Limb (tissue), 2 donors: ENCODE results near the gene NR4A3.
"Not testable (repeated sequence)": the region's sequence is repeated elsewhere in the genome, so short reads cannot be mapped to it uniquely, and the experiment has no call there.

ENCODE experiments used
- DNase-seq, 2 donors: peaks; one replicate each; pipeline ENCODE4 v3.0.0-alpha.2; 2016; ENCODE audit errors: extremely low spot score in 2 of 2

The NR4A3 gene

DNA sequence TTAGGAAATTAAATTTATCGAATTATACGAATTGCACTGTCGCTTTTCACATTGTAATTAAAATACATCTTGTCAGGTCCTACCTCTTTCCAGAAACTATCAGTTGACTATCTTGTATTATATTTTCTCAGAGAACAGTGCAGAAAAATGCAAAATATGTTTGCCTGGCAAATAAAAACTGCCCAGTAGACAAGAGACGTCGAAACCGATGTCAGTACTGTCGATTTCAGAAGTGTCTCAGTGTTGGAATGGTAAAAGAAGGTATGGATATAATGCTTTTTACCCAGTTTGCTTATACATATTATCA lies 10.8 kb downstream of the NR4A3 start:
- DNase-seq = no peak

- no peak for DNase-seq
Observed at GRCh38 chr9:99833735-99834134, 12.1 kb downstream of the NR4A3 start.

DNA sequence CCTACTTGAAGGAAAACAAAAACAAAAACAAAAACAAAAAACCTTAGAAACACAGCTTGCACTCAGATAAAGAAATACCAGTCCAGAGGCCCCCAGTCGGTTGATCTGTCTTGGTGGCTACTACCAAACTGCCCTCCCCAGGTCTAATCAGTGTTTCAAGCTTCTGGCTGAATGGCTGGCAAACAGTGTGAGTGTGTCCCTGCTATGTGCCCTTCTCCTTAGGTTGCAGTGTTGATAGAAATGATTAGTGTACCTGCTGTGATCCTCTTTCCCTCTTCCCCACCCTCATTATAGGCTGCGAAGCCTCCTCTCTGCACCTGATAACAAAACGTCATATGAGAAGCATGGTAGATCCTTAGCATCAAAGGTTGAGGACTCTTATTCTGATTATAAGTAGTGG lies 12.8 kb downstream of the NR4A3 start:
- no peak for DNase-seq

GRCh38 chr9:99835142-99835541 lies 13.5 kb downstream of the NR4A3 start:
- DNase-seq = no peak

DNA sequence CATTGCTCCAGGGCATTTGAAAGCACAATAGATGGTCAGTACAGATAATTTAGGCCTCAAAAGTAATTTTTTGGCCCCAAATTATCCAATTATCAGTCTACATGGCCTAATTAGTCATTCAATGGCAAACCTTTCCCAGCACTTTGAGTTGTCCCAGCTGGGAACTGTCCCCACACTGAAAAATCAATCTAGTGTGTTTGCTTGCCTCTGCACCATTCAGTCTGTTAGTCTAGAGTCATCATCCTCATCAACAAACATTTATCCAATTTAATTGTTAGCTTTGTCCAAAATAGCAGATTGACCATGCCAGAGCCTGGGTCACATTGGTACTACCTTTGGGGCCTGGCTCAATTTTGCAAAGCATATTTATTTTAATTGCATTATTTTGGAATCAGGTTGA lies 13.9 kb downstream of the NR4A3 start:
- DNase-seq = no peak

GRCh38 chr9:99840072-99840471 lies 18.4 kb downstream of the NR4A3 start:
- no peak for DNase-seq

- no peak for DNase-seq
Observed at GRCh38 chr9:99845063-99845462, 23.4 kb downstream of the NR4A3 start.

DNA sequence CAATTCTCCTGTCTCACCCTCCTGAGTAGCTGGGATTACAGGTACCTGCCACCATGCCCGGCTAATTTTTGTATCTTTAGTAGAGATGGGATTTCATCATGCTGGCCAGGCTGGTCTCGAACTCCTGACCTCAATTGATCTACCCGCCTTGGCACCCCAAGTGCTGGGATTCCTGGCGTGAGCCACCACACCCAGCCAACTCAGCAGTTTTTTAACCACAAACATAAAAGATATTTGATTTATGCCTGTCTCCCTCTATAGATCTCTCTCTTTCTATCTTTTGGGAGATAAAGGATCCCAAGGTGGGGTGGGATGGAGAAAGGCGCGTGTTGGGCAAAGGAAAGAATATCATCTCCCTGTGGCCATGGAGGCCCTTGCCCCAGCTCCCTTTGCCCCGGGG lies 26.8 kb downstream of the NR4A3 start:
- DNase-seq = no peak

DNA sequence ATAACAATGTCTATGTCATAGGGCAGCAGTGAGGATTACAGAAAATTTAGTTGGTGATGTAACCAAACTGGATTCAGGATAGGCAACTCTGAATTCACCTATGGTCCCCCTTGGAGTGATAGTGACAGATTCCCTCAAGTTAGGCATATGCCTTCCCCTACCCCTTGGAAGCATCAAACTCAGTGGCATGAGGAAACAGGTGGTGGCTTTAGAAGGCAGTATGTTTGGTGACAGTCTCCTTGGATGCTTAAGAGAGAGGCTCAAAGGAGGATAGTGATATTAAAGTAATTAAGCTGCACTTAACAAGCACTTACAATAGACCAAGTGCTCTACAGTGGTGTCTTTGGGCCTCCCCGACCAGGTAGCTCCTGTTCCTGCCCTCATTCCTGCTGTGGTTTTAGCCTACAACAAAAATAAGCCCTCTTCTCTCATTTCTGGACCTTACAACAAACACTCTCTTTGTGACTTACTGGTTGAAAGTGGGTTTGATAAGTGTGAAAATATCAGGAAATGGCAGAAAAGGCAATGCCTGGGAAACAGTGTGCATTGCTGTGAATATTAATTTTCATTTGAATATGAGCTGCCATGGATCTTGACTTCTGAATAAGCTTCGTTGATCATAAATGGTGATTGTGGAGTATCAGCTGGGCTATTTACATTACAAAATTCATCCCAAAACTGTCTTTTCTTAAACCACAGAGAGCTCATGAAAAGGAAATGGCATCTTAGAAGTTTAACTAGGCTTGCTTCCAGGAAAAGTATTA lies 29.2 kb downstream of the NR4A3 start:
- no peak for DNase-seq

- DNase-seq = no peak
Observed at GRCh38 chr9:99851500-99851822, 29.8 kb downstream of the NR4A3 start.

- no peak for DNase-seq
Observed at GRCh38 chr9:99852617-99853016, 30.9 kb downstream of the NR4A3 start.

GRCh38 chr9:99855467-99856176 lies 33.9 kb downstream of the NR4A3 start:
- no peak for DNase-seq

GRCh38 chr9:99857576-99857975 lies 35.9 kb downstream of the NR4A3 start:
- not testable (repeated sequence) for DNase-seq

- no peak for DNase-seq
Observed at GRCh38 chr9:99858087-99858486, 36.4 kb downstream of the NR4A3 start.

DNA sequence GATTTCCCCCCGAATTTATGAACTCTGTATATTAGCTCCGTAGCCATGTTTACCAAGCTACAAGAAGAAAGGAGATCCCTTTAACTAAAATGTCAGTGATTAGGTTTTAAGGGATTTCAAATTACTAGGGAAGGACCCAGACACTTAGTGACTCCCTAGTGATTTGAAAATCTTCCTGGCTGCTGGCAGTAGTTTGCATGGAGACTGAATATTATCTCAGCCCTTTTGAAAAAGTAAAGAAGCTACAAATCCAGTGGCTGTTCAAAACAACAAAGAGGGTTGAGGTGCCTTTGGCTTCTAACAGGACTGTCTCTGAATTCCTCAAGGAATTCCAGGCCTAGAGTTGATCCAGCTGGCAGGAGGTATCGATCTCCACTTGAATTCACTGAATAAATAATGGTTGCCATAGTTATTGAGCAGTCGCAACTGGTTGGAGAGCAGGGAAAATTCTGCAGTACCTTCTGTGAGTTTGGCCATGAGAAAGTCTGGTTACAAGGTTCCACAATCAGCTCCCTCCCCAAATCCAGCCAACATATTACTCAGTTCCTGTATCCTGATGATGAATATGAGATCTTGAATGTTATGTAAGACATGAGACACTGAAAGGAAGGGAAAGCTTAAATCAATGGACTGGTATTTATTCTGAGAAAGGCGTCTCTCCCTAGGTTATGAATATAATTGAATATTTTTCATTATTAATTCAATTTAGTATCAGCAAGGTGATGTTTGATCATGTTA lies 37.7 kb downstream of the NR4A3 start:
- DNase-seq = no peak

DNA sequence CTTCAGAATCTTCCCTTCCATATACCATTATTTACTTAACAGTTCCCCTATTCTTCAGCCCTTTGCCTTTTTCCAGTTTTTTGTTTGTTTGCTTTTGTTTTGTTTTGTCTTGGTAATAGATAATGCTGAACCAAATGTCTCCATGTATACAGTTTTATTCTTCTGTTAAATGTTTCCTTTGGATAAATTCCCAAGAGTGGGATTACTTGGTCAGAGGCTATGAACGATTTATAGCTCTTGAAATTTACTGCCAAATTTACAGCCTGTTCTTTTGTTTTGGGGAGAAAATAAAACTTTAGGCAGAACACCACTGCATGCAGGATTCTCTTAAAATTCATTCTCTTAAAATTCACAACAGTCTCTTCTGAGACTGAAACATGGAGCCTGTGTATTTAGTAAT lies 38.6 kb downstream of the NR4A3 start:
- no peak for DNase-seq

GRCh38 chr9:99863955-99864354 lies 42.3 kb downstream of the NR4A3 start:
- DNase-seq = no peak

DNA sequence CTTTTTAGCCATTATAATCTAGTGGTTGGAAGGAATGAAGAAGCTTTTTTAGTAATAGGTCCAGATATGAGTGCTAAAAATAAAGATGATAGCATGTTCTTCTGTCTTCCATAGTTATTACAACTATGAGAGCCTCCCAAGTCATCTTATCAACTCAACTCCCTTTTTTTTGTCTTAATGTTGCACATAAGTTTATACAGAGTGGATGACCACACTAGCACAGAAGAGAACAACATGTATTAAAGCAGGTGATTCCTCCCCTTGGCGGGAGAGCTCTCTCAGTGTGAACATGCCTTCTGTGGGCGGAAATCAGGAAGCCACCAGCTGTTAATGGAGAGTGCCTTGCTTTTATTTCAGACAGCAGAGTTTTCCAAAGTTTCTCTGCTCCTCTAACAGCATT lies 44.7 kb downstream of the NR4A3 start:
- DNase-seq = no peak

DNA sequence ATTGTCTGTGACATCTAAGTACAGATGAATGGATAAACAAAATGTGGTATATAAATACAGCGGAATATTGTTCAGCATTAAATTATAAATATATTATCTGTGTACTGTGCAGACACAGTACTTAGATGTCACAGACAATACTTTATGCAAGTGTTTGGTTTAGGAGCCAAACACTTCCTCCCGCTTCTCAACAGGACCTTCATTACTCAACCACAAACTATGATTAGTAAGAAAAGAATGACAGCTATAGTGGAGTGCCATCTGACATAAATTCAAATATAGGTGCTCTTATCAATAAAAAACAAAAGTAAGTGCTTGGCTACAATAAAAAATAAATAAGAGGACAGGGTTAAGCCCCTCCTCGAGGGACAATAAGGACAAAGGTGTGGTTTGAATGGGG lies 45.9 kb downstream of the NR4A3 start:
- no peak for DNase-seq

- DNase-seq = no peak
Observed at GRCh38 chr9:99867968-99868367, 46.3 kb downstream of the NR4A3 start.

DNA sequence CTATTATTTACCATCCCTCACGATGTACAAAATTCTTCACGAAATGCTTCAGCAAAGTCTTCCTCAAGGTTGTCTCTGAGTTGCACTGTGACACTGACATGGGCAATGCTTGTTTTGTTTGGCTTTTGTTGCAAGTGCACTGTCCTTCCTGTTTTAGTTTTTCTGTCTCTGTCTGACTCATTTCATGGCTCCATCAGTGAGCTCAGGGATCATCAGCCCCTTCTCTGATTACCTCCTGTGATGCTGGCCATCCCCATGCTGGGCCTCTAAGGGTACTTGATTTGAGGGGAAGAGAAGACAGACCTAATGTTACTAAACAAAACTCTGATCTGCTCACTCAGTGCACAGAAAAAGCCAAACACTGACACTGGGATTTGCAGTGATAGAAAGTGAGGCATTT lies 47.2 kb downstream of the NR4A3 start:
- no peak for DNase-seq

GRCh38 chr9:99870126-99870525 lies 48.4 kb downstream of the NR4A3 start:
- DNase-seq = no peak

- no peak for DNase-seq
Observed at GRCh38 chr9:99873531-99873930, 51.8 kb downstream of the NR4A3 start.
